HG03575 (cell line): ENCODE measurements around the gene VSTM2A.
"Not testable (repeated sequence)": the region's sequence is repeated elsewhere in the genome, so short reads cannot be mapped to it uniquely, and the experiment has no call there.

Experiments
- ATAC-seq: cut with Tn5 transposase; IDR thresholded peaks from one replicate; pipeline ENCODE4 v1.9.1; 2021; ENCODE audit not compliant: unreplicated experiment, insufficient number of reproducible peaks, low FRiP score; ENCODE audit errors: extremely low read depth

VSTM2A gene

GRCh38 chr7:54541669-54542625 is at the start of gene VSTM2A:
Gene VSTM2A (plus strand): TSS chr7:54542375. CDS start chr7:54542731, 356 bp downstream.
- no peak for ATAC-seq

- not testable (repeated sequence) for ATAC-seq
These were observed 37.6 kb upstream of the VSTM2A start for GRCh38 chr7:54504531-54504930.

- ATAC-seq: no peak
These were observed 12.6 kb upstream of the VSTM2A start for GRCh38 chr7:54529568-54529967.

- no peak for ATAC-seq
These were observed 4.1 kb upstream of the VSTM2A start for GRCh38 chr7:54538122-54538521.

GRCh38 chr7:54543051-54543488 is 895 bp downstream of the VSTM2A start:
- no peak for ATAC-seq

- ATAC-seq: no peak
These were observed 2.0 kb downstream of the VSTM2A start for GRCh38 chr7:54544149-54544526.

- no peak for ATAC-seq
These were observed 2.5 kb downstream of the VSTM2A start for GRCh38 chr7:54544527-54545240.

- ATAC-seq: no peak
These were observed 3.0 kb downstream of the VSTM2A start for GRCh38 chr7:54545241-54545563.

GRCh38 chr7:54546081-54546985 is 4.2 kb downstream of the VSTM2A start:
- ATAC-seq: no peak

GRCh38 chr7:54546986-54547314 is 4.8 kb downstream of the VSTM2A start:
- ATAC-seq: no peak

- no peak for ATAC-seq
These were observed 8.3 kb downstream of the VSTM2A start for GRCh38 chr7:54550471-54550870.

GRCh38 chr7:54556121-54556520 is 13.9 kb downstream of the VSTM2A start:
- no peak for ATAC-seq

GRCh38 chr7:54559401-54559800 is 17.2 kb downstream of the VSTM2A start:
- no peak for ATAC-seq

GRCh38 chr7:54560198-54560597 is 18.0 kb downstream of the VSTM2A start:
- no peak for ATAC-seq

- ATAC-seq: no peak
These were observed 18.5 kb downstream of the VSTM2A start for GRCh38 chr7:54560723-54561122.

GRCh38 chr7:54563329-54563916 is 21.2 kb downstream of the VSTM2A start:
- ATAC-seq: no peak

GRCh38 chr7:54565432-54565831 is 23.3 kb downstream of the VSTM2A start:
- no peak for ATAC-seq

GRCh38 chr7:54581511-54581910 is 39.3 kb downstream of the VSTM2A start:
- no peak for ATAC-seq
